H1 (cell line): ENCODE measurements around the gene COASY. TPM values are rescaled to one million over a fixed set of nuclear protein-coding genes. Genes with fewer than 3 reads are reported as not detected.

Source experiments
- ASH2L ChIP-seq: fragments of 200-600, 300-600 bp; sonication (generic); IDR thresholded peaks from one replicate; pipeline ENCODE4 v1.7.1; 2017; ENCODE audit warnings: low read length
- CREB1 ChIP-seq: IDR thresholded peaks from 2 replicates; pipeline ENCODE4 v1.6.1; 2012; ENCODE audit warnings: inconsistent platforms
- JUN ChIP-seq: IDR thresholded peaks from 2 replicates; pipeline ENCODE4 v1.6.1; 2011; ENCODE audit warnings: low read depth, mild to moderate bottlenecking, improper control_type of control experiment, low read length
- PHF8 ChIP-seq: fragments of 200-600 bp; sonication (generic); conservative IDR thresholded peaks from 2 replicates; pipeline ENCODE4 v1.7.1; 2012; ENCODE audit warnings: low read depth, mild to moderate bottlenecking, inconsistent platforms, low read length, moderate library complexity
- RBBP5 ChIP-seq: IDR thresholded peaks from 2 replicates; pipeline ENCODE4 v1.7.1; 2012; ENCODE audit warnings: low read depth, mild to moderate bottlenecking, inconsistent platforms, low read length, moderate library complexity, borderline replicate concordance
- SRF ChIP-seq: IDR thresholded peaks from 2 replicates; pipeline ENCODE4 v1.6.1; 2011; ENCODE audit warnings: mild to moderate bottlenecking, low read depth, low read length, moderate library complexity
- SUZ12 ChIP-seq: fragments of 200-600 bp; sonication (generic); IDR thresholded peaks from 2 replicates; pipeline ENCODE4 v1.6.1; 2012; ENCODE audit warnings: mild to moderate bottlenecking, inconsistent platforms, low read length, moderate library complexity, mixed read lengths
- polyA plus RNA-seq, 7 experiments: library from polyadenylated mRNA; depleted of rRNA in 3 of 7; stranded (reverse) in 5 of 7; unstranded in 2 of 7; fragments of >200 nt in 5 of 7; fragments of 200-250 nt in 2 of 7; gene quantifications; 1 replicate in 5 of 7; 2 replicates in 1 of 7; 4 replicates in 1 of 7; pipeline versions ENCODE4 v1.2.1 to v1.2.3, GENCODE V29; 2011 to 2013; ENCODE audit warnings: missing spikeins in 2 of 7, mixed read lengths in 2 of 7
- total RNA-seq: library from RNA; stranded (reverse); fragmentation: NEBNext Ultra II Directional; extraction: Animal tissue kit (Norgen Biotek cat#: 25700); gene quantifications from 2 replicates; pipeline ENCODE4 v1.2.1, GENCODE V29; 2021
- TF ChIP-seq, protein P1 (sequence below): IDR thresholded peaks from 2 replicates; pipeline ENCODE4 v1.6.1; 2012; ENCODE audit warnings: low read length, inconsistent platforms

COASY gene
- total and polyA plus RNA-seq, 2 of the 8 experiments (the other 6 are each of a cell fraction or from before 2014, with no cell fraction given), result 64.5 to 100 TPM

- TF ChIP-seq ASH2L, result no peak
- no peak for TF ChIP-seq SRF
- no peak; the same call in 1 of the 2 replicates for TF ChIP-seq RBBP5
- TF ChIP-seq CREB1, result no peak
- TF ChIP-seq JUN, result no peak
- no peak for TF ChIP-seq PHF8
- TF ChIP-seq SUZ12, result no peak
- TF ChIP-seq, protein P1, sequence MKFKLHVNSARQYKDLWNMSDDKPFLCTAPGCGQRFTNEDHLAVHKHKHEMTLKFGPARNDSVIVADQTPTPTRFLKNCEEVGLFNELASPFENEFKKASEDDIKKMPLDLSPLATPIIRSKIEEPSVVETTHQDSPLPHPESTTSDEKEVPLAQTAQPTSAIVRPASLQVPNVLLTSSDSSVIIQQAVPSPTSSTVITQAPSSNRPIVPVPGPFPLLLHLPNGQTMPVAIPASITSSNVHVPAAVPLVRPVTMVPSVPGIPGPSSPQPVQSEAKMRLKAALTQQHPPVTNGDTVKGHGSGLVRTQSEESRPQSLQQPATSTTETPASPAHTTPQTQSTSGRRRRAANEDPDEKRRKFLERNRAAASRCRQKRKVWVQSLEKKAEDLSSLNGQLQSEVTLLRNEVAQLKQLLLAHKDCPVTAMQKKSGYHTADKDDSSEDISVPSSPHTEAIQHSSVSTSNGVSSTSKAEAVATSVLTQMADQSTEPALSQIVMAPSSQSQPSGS, result no peak
Measured at GRCh38 chr17:42566215-42566882, 4.4 kb downstream of the COASY start (continued).
